Body of pancreas (tissue), 4 donors: ENCODE measurements around the gene NDUFB8.

Experiments
- POLR2A ChIP-seq, 3 donors: fragments of 450-650 bp; IDR thresholded peaks; one replicate each; pipeline ENCODE4 v1.6.1; 2016; ENCODE audit warnings: antibody characterized with exemption in 3 of 3, mild to moderate bottlenecking in 2 of 3
- TF ChIP-seq, protein P1 (sequence below), 7 experiments: fragments of 450-650 bp in 4 of 7; fragments of 200-600 bp in 3 of 7; sonication (generic) in 3 of 7; IDR thresholded peaks; one replicate each; pipeline ENCODE4 v1.5.1; 2016 to 2019; ENCODE audit warnings: antibody characterized with exemption in 7 of 7

GRCh38 chr10:100553929-100554328 lies 24.3 kb upstream of the NDUFB8 start:
- TF ChIP-seq, protein P1, sequence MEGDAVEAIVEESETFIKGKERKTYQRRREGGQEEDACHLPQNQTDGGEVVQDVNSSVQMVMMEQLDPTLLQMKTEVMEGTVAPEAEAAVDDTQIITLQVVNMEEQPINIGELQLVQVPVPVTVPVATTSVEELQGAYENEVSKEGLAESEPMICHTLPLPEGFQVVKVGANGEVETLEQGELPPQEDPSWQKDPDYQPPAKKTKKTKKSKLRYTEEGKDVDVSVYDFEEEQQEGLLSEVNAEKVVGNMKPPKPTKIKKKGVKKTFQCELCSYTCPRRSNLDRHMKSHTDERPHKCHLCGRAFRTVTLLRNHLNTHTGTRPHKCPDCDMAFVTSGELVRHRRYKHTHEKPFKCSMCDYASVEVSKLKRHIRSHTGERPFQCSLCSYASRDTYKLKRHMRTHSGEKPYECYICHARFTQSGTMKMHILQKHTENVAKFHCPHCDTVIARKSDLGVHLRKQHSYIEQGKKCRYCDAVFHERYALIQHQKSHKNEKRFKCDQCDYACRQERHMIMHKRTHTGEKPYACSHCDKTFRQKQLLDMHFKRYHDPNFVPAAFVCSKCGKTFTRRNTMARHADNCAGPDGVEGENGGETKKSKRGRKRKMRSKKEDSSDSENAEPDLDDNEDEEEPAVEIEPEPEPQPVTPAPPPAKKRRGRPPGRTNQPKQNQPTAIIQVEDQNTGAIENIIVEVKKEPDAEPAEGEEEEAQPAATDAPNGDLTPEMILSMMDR (IDR thresholded peaks at IDR 0.05): no peak
- TF ChIP-seq POLR2A (IDR thresholded peaks at IDR 0.05): no peak
